ENCODE data around the gene SAAL1. TPM values are rescaled to one million over a fixed set of nuclear protein-coding genes. Genes with fewer than 3 reads are reported as not detected.
"Not testable (repeated sequence)": the region's sequence is repeated elsewhere in the genome, so short reads cannot be mapped to it uniquely, and the experiment has no call there.

Gene SAAL1
- total RNA-seq, 1 experiment from 2014 or later, result 29.3 TPM

GRCh38 chr11:18132341-18132740, 26.5 kb upstream of the SAAL1 start, which contains the start of gene MRGPRX3:
TSS of gene MRGPRX3 (plus strand) at chr11:18132571. CDS start at chr11:18137203, 4,632 bp downstream.
- no peak for DNase-seq
- TF ChIP-seq CTCF (IDR thresholded peaks at IDR 0.05; ENCODE audit: unreplicated experiment), result no peak
- H3K4me3 Mint-ChIP-seq (ENCODE audit: low read depth, unreplicated experiment), result no peak within 1 kb of the TSS
- CTCF ChIA-PET, result no interaction called here
- no peaks in the 10 kb centered on the region for H3K36me3 Mint-ChIP-seq (ENCODE audit: insufficient read depth, unreplicated experiment)
- H3K9me3 Mint-ChIP-seq (ENCODE audit: low read depth, unreplicated experiment), result peaks cover 10% of the 10 kb centered on the region
- H3K27me3 Mint-ChIP-seq (ENCODE audit: unreplicated experiment), result peaks cover 59% of the 10 kb centered on the region
- intact Hi-C loops (cut with micrococcal nuclease; ENCODE audit: unreplicated experiment), result no loop called here
- BruUV-seq (replicated peaks), result no TSS peak
- H3K27ac Mint-ChIP-seq (ENCODE audit: unreplicated experiment), result no peak within 1 kb of the TSS
- H3K4me1 Mint-ChIP-seq (ENCODE audit: low read depth, unreplicated experiment), result no peaks in the 10 kb centered on the region

GRCh38 chr11:18131115-18131514, 25.2 kb upstream of the SAAL1 start:
- H3K36me3 Mint-ChIP-seq (ENCODE audit: insufficient read depth, unreplicated experiment); DNase-seq; BruUV-seq (replicated peaks); H3K4me1 Mint-ChIP-seq (ENCODE audit: low read depth, unreplicated experiment); CTCF ChIA-PET; H3K27ac Mint-ChIP-seq (ENCODE audit: unreplicated experiment); H3K4me3 Mint-ChIP-seq (ENCODE audit: low read depth, unreplicated experiment); intact Hi-C loops (cut with micrococcal nuclease; ENCODE audit: unreplicated experiment): not testable (repeated sequence)
- peaks cover 47% of the 10 kb centered on the region for H3K27me3 Mint-ChIP-seq (ENCODE audit: unreplicated experiment)
- H3K9me3 Mint-ChIP-seq (ENCODE audit: low read depth, unreplicated experiment), result peaks cover 10% of the 10 kb centered on the region

GRCh38 chr11:18121331-18121828, 15.5 kb upstream of the SAAL1 start:
- H3K27ac Mint-ChIP-seq (ENCODE audit: unreplicated experiment); H3K36me3 Mint-ChIP-seq (ENCODE audit: insufficient read depth, unreplicated experiment); intact Hi-C loops (cut with micrococcal nuclease; ENCODE audit: unreplicated experiment); CTCF ChIA-PET; BruUV-seq (replicated peaks); H3K9me3 Mint-ChIP-seq (ENCODE audit: low read depth, unreplicated experiment); H3K4me3 Mint-ChIP-seq (ENCODE audit: low read depth, unreplicated experiment); DNase-seq; H3K4me1 Mint-ChIP-seq (ENCODE audit: low read depth, unreplicated experiment): not testable (repeated sequence)
- H3K27me3 Mint-ChIP-seq (ENCODE audit: unreplicated experiment), result peaks cover 16% of the 10 kb centered on the region

GRCh38 chr11:18115360-18116127, 9.7 kb upstream of the SAAL1 start:
- BruUV-seq (replicated peaks), result no TSS peak
- peak; percentile 80 for TF ChIP-seq CTCF (IDR thresholded peaks at IDR 0.05; ENCODE audit: unreplicated experiment)
- Mint-ChIP-seq H3K4me3 (ENCODE audit: low read depth, unreplicated experiment) (no peak overlapping the region), H3K9me3 (ENCODE audit: low read depth, unreplicated experiment) (no peaks in the 10 kb centered on the region), H3K36me3 (ENCODE audit: insufficient read depth, unreplicated experiment) (no peaks in the 10 kb centered on the region), H3K27ac (ENCODE audit: unreplicated experiment) (no peak overlapping the region), H3K4me1 (ENCODE audit: low read depth, unreplicated experiment) (peaks cover 16% of the 10 kb centered on the region), H3K27me3 (ENCODE audit: unreplicated experiment) (peaks cover 35% of the 10 kb centered on the region)
- peak; percentile 78 for DNase-seq
- intact Hi-C loops (cut with micrococcal nuclease; ENCODE audit: unreplicated experiment), result loop anchor here (10.0 kb wide), 1 partner anchor 619 kb away; no protein-coding TSS in a partner anchor
- CTCF ChIA-PET, result interaction anchor here (0.5 to 2.8 kb wide), 14 partner anchors 9 to 685 kb away, joined by 3 to 25 read pairs (median 4); partner anchors contain the start of genes LDHA and SAAL1

- no peak for DNase-seq
- Mint-ChIP-seq H3K4me1 (ENCODE audit: low read depth, unreplicated experiment) (peaks cover 19% of the 10 kb centered on the region), H3K4me3 (ENCODE audit: low read depth, unreplicated experiment) (no peak overlapping the region), H3K9me3 (ENCODE audit: low read depth, unreplicated experiment) (no peaks in the 10 kb centered on the region), H3K36me3 (ENCODE audit: insufficient read depth, unreplicated experiment) (peaks cover 2% of the 10 kb centered on the region), H3K27me3 (ENCODE audit: unreplicated experiment) (peaks cover 41% of the 10 kb centered on the region), H3K27ac (ENCODE audit: unreplicated experiment) (no peak overlapping the region)
- intact Hi-C loops (cut with micrococcal nuclease; ENCODE audit: unreplicated experiment), result loop anchor here (10.0 kb wide), 1 partner anchor 624 kb away; no protein-coding TSS in a partner anchor
- no peak for TF ChIP-seq CTCF (IDR thresholded peaks at IDR 0.05; ENCODE audit: unreplicated experiment)
- no TSS peak for BruUV-seq (replicated peaks)
- CTCF ChIA-PET, result interaction anchor here (0.5 kb wide), 1 partner anchor 848 kb away, joined by 6 read pairs; no protein-coding TSS in a partner anchor
Observed at GRCh38 chr11:18111005-18111404, 5.1 kb upstream of the SAAL1 start.

Data from Calu3 (cell line).